T-helper 1 cell treated with Interleukin-12 subunit alpha and Interleukin-12 subunit beta and Interleukin-4 antibody, amounts not matched to agents 30 ng/mL and 1 ng/mL, for 36 hours (primary cell): ENCODE measurements around the gene BST1. TPM values are rescaled to one million over a fixed set of nuclear protein-coding genes. Genes with fewer than 3 reads are reported as not detected.

Experiments used
- intact Hi-C: fragments of 100-400 bp; cut with micrococcal nuclease; formaldehyde crosslinking; loops from one replicate; pipeline ENCODE4 v1.15.1; 2024
- total RNA-seq: library from RNA; stranded (reverse); gene quantifications from 2 replicates; pipeline ENCODE4 v1.2.3, GENCODE V29; 2022

BST1 gene
- total RNA-seq, 1 donor from 2014 or later = 0.88 TPM

- intact Hi-C loops = no loop called here
Observed at GRCh38 chr4:15706646-15707362, 3.9 kb downstream of the BST1 start.

- intact Hi-C loops = no loop called here
Observed at GRCh38 chr4:15707363-15707715, 4.5 kb downstream of the BST1 start.

DNA sequence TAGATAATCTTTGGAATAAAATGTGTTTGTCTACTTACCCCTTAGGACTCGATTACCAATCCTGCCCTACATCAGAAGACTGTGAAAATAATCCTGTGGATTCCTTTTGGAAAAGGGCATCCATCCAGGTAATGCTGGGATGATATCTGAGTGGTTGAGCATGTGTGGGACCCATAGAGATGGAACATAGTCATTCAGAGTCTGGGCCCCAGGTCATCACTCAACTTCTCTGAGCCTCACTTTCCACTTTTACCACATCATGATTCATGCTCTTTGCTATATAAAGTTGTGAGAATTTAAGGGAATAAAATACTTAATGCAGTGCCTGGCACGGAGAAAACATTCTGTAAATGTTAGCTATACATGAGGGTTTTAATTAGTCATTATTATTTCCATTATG is 8.9 kb downstream of the BST1 start:
- intact Hi-C loops = no loop called here

- intact Hi-C loops = no loop called here
Observed at GRCh38 chr4:15712214-15712613, 9.3 kb downstream of the BST1 start.

DNA sequence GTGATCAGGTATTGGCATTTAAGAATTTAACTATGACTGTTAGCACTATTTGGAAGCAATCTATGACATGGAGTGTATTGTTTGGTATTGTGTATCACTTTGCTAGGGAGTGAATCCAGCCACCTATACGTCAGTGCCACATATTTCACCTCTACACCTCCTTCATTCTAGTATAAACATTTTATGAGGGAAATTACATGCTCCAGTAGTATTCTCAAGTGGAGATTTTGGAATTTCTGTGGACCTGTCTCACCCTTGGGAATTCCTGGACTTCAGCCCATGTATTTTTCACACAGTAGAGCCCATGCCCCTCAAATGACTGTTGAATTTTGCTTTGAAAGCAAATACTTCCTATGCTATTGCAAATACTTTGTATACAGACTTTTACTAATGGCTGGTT is 11.3 kb downstream of the BST1 start:
- intact Hi-C loops = no loop called here

GRCh38 chr4:15714646-15715435 is 12.0 kb downstream of the BST1 start:
- intact Hi-C loops = no loop called here

DNA sequence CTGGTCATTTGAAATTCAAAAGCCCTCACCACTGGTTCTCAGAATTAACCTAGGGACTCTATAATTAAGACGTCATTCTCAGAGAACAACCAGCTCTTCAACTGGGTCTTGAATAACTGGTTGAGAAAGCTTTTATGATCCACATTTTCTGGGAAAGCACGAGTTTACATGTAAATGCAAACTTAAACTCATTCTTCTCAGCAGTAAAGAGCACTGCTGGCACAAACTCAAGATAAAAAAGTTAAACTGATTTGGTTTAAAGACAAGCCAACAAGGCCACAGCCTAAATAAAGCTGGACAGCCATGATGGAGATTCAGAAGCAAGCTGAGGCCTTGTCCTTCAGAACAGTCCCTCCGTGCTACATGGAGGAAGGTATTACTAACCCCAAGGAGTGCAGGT is 13.2 kb downstream of the BST1 start:
- intact Hi-C loops = no loop called here

DNA sequence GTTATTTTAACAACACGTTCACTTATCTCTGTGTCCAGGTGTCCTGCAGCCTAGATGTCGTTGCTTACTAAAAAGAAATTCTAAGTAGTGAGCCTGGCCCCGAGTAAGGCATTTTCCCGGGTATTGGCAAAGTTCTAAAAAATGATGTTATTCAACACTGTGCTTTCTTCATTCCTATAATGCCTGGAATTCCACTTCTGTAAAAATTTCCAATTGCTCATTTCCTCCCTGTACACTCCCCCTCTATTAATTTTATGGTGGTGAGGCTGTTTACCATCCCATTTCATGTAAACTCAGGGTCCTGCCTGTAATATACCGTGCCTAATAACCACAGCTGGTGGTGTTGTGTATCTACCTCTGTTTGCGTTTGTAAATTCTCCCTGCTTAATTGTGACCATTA is 14.2 kb downstream of the BST1 start:
- intact Hi-C loops = no loop called here

- intact Hi-C loops = no loop called here
Observed at GRCh38 chr4:15717657-15718416, 15.0 kb downstream of the BST1 start.

- intact Hi-C loops = no loop called here
Observed at GRCh38 chr4:15718465-15718864, 15.6 kb downstream of the BST1 start.

- intact Hi-C loops = no loop called here
Observed at GRCh38 chr4:15718959-15719358, 16.1 kb downstream of the BST1 start.

GRCh38 chr4:15719506-15719905 is 16.6 kb downstream of the BST1 start:
- intact Hi-C loops = no loop called here

- intact Hi-C loops = no loop called here
Observed at GRCh38 chr4:15720851-15721250, 18.0 kb downstream of the BST1 start.

GRCh38 chr4:15725608-15726007 is 22.7 kb downstream of the BST1 start:
- intact Hi-C loops = no loop called here

DNA sequence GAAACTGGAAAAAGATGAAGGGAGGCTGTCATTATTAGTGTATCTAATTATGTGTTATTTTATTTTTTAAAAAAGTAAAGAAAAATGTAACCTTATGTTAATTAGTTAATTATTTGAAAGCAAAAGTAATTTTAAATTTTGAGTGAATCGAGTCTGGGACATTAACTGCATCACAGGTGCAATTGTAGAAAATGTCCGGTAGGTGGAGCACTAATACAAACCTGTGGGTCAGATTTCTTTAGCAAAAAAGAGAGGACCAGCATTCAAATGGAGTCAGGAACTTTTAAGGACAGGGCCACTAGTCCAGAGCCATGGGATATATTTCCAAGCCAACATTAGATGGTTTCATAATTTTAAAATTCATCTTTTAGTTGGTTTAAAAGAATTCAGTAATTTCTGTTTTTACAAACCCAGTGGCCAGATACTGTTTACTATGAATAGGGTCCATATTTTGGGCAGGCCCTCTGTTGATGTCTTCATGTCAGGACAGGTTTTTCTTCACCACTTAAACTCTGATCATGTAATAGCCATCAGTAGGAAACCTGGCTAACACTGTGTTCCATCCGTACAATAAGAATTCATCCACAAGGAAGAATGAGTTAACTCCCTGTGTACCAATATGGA is 27.2 kb downstream of the BST1 start:
- intact Hi-C loops = loop anchor here (1.0 to 5.0 kb wide), 9 partner anchors 26 to 271 kb away; partner anchors contain the start of gene FAM200B

DNA sequence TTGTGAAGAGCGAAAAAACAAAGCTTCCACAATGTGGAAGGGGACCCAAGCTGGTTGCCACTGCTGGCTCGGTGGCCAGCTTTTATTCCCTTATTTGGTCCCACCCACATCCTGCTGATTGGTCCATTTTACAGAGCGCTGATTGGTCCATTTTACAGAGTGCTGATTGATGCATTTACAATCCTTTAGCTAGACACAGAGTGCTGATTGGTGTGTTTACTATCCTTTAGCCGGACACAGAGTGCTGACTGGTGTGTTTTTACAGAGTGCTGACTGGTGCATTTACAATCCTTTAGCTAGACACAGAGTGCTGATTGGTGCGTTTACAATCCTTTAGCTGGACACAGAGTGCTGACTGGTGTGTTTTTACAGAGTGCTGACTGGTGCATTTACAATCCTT is 30.2 kb downstream of the BST1 start:
- intact Hi-C loops = loop anchor here (5.0 kb wide), 1 partner anchor 256 kb away; no protein-coding TSS in a partner anchor

GRCh38 chr4:15735536-15735935 is 32.7 kb downstream of the BST1 start:
- intact Hi-C loops = no loop called here

GRCh38 chr4:15736514-15737050 is 33.7 kb downstream of the BST1 start:
- intact Hi-C loops = no loop called here

GRCh38 chr4:15737255-15737654 is 34.4 kb downstream of the BST1 start:
- intact Hi-C loops = no loop called here

DNA sequence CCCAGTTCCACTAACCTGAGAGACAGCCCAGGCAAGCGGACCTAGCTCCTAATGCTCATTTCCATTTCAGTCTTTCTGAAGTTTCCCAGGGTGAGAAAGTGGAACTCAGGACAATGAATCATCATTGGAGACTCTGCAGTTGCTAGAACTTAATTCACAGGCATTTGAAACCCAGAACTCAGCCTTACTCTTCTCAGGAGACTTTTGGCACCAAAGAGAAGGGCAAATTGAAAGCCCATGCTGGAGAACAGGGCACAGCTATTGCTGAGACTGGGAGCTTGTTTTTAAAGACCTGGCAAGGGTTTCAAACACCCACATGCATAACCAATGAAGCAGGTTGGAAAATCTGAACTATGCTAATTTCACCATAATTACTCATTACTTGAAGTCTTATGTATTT is 36.0 kb downstream of the BST1 start:
- intact Hi-C loops = no loop called here

- intact Hi-C loops = no loop called here
Observed at GRCh38 chr4:15740764-15741404, 38.0 kb downstream of the BST1 start.
